ENCODE results near the gene IFT88. TPM values are rescaled to one million over a fixed set of nuclear protein-coding genes. Genes with fewer than 3 reads are reported as not detected.
A peak's percentile ranks its signal among the peaks of the same experiment; 100 is the strongest.

The IFT88 gene
- total RNA-seq, 1 experiment from 2014 or later: 7.5 TPM

DNA sequence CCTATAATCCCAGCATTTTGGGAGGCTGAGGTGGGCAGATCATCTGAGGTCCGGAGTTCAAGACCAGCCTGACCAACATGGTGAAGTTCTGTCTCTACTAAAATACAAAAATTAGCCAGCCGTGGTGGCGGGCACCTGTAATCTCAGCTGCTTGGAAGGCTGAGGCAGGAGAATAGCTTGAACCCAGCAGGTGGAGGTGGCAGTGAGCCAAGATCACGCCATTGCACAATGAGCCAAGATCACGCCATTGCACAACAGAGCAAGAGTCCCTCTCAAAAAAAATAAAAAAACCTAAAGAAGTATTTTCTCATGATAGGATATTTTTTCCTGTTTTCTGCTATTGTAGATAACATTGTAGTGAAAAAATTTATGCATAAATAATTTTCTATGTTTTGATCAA lies 13.3 kb downstream of the IFT88 start:
- Histone ChIP-seq H3K4me1 (replicated peaks) (no peaks in the 10 kb centered on the region), H3K27me3 (replicated peaks) (no peaks in the 10 kb centered on the region), H3K27ac (no peak overlapping the region), H3K9me3 (replicated peaks) (peaks cover 4% of the 10 kb centered on the region; the same call in 1 of the 2 replicates), H3K4me3 (no peak overlapping the region), H3K36me3 (peaks cover 7% of the 10 kb centered on the region; the same call in 1 of the 2 replicates)
- DNase-seq (ENCODE audit: low read depth in 1 of 2, low spot score in 2 of 2): no peak

DNA sequence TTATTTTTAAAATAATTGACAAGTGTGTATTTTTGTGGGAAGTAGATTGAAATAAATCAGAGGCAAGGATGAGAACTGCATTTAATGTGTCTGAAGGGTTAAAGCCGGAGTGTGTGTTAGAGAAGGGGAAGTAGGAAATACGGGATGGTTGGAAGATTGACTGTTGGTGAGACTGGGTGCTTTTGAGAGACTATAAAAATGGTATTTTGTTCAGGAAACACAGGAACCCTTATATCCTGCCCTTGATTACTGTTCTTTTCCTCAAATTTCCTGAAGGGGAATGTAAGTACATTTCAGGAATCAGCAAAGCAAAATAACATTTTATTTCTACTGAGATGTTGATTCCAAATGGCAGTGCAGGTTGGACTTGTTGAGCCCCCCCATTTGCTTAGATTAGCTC lies 15.1 kb downstream of the IFT88 start:
- H3K27ac ChIP-seq: no peak overlapping the region
- no peak for DNase-seq (ENCODE audit: low read depth in 1 of 2, low spot score in 2 of 2)
- H3K27me3 ChIP-seq (replicated peaks): no peaks in the 10 kb centered on the region
- H3K4me1 ChIP-seq (replicated peaks): no peaks in the 10 kb centered on the region
- H3K9me3 ChIP-seq (replicated peaks): peaks cover 4% of the 10 kb centered on the region; the same call in 1 of the 2 replicates
- peaks cover 4% of the 10 kb centered on the region; the same call in 1 of the 2 replicates for H3K36me3 ChIP-seq
- H3K4me3 ChIP-seq: no peak overlapping the region

DNA sequence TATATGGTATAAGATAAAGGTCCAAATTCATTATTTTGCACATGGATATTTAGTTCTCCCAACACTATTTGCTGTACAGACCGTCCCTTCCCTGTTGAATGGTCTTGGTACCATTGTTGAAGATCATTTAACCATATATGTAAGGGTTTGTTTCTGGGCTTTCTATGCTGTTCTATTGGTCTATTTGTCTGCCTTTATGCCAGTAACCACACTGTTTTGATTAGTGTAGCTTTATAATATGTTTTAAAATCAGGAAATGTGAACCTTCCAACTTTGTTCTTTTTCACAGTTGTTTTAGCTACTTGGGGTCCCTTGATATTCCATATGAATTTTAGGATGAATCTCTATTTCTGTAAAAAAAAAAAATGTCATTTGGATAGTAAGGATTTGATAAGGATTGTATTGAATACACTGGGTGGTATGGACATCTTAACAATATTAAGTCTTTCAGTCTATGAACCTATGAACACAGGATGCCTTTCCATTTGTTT lies 16.9 kb downstream of the IFT88 start:
- H3K27me3 ChIP-seq (replicated peaks): no peaks in the 10 kb centered on the region
- H3K4me1 ChIP-seq (replicated peaks): no peaks in the 10 kb centered on the region
- peaks cover 4% of the 10 kb centered on the region; the same call in 1 of the 2 replicates for H3K36me3 ChIP-seq
- no peak for DNase-seq (ENCODE audit: low read depth in 1 of 2, low spot score in 2 of 2)
- H3K4me3 ChIP-seq: no peak overlapping the region
- no peak overlapping the region for H3K27ac ChIP-seq
- H3K9me3 ChIP-seq (replicated peaks): 0 out of 2 replicates have a peak, but pooled peaks cover 4% of the 10 kb centered on the region

DNA sequence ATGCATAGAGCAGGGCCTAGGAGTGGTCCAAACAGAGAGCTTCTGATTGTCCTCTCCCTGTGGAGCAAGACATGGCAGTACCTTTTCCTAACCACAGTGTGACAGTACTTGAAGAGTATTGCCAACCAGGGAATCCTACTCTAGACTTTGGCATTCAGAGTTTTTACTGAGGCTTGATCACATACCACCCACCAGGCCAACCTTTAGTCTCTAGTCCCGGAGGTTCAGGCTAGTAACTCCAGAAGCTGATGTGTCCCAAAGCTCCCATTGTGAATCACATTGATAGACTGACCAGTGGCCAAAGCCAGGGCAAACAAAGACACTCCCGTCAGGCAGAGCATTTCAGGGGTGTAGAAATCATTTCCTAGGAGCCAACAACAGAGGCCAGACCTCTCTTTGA lies 18.4 kb downstream of the IFT88 start:
- H3K27ac ChIP-seq: no peak overlapping the region
- H3K4me3 ChIP-seq: no peak overlapping the region
- no peak for DNase-seq (ENCODE audit: low read depth in 1 of 2, low spot score in 2 of 2)
- H3K9me3 ChIP-seq (replicated peaks): 0 out of 2 replicates have a peak, but pooled peaks cover 4% of the 10 kb centered on the region
- H3K4me1 ChIP-seq (replicated peaks): no peaks in the 10 kb centered on the region
- H3K27me3 ChIP-seq (replicated peaks): no peaks in the 10 kb centered on the region
- H3K36me3 ChIP-seq: peaks cover 4% of the 10 kb centered on the region; the same call in 1 of the 2 replicates

DNA sequence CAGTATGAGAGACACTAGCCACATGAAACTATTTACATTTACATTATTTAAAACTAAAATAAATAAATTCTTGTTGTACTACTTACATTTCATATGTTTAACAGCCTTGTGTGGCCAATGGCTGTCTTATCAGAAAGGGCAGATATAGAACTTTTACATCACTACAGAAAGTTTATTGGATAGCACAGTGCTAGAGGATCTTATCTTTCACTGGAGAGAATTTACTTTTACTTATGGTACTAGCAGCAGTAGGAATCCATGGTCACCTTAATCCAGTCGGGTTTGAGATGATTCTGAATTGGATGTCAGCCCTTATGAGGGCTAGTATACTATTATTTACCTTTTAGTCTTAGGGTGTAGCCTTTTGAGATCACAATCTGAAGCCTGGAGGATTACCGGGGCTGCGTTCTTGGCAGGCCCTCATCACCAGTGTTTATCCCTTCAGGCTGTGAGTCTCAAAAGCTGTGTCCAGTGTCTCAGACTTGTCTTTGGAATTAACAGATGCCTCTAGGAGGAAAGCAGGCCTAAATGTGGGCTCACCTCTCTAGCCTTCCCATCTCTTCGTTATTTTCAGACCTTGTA lies 21.7 kb downstream of the IFT88 start:
- Histone ChIP-seq H3K27me3 (replicated peaks) (no peaks in the 10 kb centered on the region), H3K36me3 (peaks cover 2% of the 10 kb centered on the region; the same call in 1 of the 2 replicates), H3K27ac (no peak overlapping the region), H3K4me3 (no peak overlapping the region), H3K9me3 (replicated peaks) (0 out of 2 replicates have a peak, but pooled peaks cover 4% of the 10 kb centered on the region), H3K4me1 (replicated peaks) (no peaks in the 10 kb centered on the region)
- no peak for DNase-seq (ENCODE audit: low read depth in 1 of 2, low spot score in 2 of 2)

DNA sequence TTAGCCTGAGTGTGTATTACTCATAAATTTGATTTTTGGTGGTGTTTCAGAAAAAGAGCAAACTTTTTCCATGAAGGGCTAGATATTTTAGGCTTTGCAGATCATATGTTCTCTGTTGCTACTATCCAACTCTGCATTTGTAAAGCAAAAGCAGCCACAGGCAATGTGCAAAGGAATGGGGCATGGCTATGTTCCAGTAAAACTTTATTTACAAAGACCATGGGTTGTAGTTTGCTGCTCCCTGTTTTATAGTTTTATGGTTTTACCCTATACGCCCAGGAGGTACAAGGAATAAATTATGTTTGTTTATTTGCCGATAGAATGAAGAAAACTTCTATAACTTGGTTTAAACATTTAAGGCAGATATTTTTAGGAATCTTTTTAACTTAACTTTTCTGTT lies 23.6 kb downstream of the IFT88 start:
- no peak overlapping the region for H3K27ac ChIP-seq
- no peaks in the 10 kb centered on the region for H3K4me1 ChIP-seq (replicated peaks)
- H3K4me3 ChIP-seq: no peak overlapping the region
- no peaks in the 10 kb centered on the region for H3K9me3 ChIP-seq (replicated peaks)
- H3K36me3 ChIP-seq: no peaks in the 10 kb centered on the region
- H3K27me3 ChIP-seq (replicated peaks): no peaks in the 10 kb centered on the region
- no peak for DNase-seq (ENCODE audit: low read depth in 1 of 2, low spot score in 2 of 2)

DNA sequence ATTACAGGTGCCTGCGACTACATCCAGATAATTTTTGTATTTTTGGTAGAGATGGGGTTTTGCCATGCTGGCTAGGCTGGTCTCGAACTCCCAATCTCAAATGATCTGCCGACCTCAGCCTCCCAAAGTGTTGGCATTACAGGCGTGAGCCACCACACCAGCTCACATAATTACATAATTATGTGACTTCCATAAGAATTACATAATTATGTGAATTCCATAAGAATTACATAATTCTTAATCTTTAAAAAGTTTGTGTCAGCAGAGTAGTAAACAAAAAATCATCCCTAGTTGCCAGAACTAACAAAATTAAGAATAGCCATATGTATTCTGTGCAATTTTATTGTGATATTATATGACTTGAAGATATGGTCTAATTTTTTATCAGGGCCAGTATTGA lies 25.6 kb downstream of the IFT88 start:
- Histone ChIP-seq H3K4me3 (no peak overlapping the region), H3K27ac (no peak overlapping the region), H3K36me3 (no peaks in the 10 kb centered on the region), H3K9me3 (replicated peaks) (no peaks in the 10 kb centered on the region), H3K4me1 (replicated peaks) (no peaks in the 10 kb centered on the region), H3K27me3 (replicated peaks) (no peaks in the 10 kb centered on the region)
- DNase-seq (ENCODE audit: low read depth in 1 of 2, low spot score in 2 of 2): no peak

DNA sequence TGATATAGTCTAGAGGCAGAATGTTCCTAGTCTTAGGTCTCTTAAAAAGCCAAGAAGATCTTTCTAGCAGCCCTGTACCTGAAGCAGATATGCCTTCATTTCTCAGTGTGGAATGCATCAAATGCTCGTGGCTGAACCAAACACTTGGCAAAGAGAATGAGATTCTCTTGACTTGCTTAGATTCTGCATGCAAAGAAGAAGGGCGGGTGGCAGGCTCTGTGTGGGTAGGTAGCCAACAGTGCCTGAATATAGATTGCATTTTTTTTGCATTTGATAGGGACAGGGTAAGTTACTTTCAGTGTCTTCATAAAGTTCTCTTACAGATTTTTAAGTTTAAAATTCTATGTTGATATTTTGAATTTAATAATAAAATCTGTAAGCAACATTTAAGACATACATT lies 27.3 kb downstream of the IFT88 start:
- DNase-seq (ENCODE audit: low read depth in 1 of 2, low spot score in 2 of 2): no peak
- H3K4me3 ChIP-seq: no peak overlapping the region
- H3K4me1 ChIP-seq (replicated peaks): no peaks in the 10 kb centered on the region
- H3K27ac ChIP-seq: no peak overlapping the region
- H3K36me3 ChIP-seq: no peaks in the 10 kb centered on the region
- H3K9me3 ChIP-seq (replicated peaks): no peaks in the 10 kb centered on the region
- H3K27me3 ChIP-seq (replicated peaks): no peaks in the 10 kb centered on the region

DNA sequence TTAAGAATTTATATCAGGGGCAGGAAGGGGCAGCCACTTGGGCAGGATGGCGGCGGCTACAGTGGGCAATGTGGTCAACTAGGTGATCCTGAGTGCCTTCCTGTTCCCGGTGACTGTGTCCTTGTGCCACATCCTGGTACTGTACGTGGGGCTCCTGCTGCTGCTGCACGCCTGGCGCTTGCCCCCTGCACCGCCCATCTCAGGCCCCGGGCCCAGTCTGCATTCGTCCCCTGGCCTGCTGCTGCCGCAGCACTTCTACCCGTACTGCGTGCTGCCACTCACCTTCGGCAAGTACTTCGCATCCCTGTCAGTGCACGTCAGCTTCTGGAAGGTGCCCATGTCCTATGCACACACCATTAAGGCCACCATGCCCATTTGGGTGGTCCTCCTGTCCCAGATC lies 40.1 kb downstream of the IFT88 start:
- H3K36me3 ChIP-seq: peaks cover 6% of the 10 kb centered on the region; the same call in 1 of the 2 replicates
- peaks cover 26% of the 10 kb centered on the region for H3K4me1 ChIP-seq (replicated peaks)
- H3K27ac ChIP-seq: no peak overlapping the region
- no peaks in the 10 kb centered on the region for H3K9me3 ChIP-seq (replicated peaks)
- H3K4me3 ChIP-seq: no peak overlapping the region
- DNase-seq (ENCODE audit: low read depth in 1 of 2, low spot score in 2 of 2): no peak
- no peaks in the 10 kb centered on the region for H3K27me3 ChIP-seq (replicated peaks)

DNA sequence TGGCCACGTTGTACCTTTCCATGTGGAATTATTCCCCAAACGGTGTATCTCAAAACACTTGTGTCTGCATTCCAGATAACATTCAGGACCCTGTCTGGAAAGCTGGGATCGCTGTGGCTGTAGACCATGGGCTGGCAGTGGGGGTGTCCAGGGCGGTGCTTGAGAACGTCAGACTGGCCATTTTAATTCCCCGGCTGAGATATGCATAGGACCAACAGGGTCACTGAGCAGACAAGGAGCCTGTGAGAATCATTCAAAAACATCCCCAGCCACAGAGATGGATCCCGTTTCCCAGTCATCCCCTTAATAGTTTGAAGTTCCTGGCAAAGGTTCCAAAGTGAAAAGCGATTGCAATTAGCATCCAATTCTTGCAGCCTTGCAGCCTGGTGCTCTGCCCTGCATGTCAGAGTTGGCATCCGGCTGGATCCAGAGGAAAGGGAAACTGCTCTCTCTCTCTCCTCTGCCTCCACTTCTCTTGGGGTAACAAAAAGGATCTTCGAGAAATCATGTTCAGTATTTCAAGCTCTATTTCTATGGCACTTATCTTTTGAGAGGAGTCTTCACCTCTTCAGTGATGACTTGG lies 41.6 kb downstream of the IFT88 start:
- H3K9me3 ChIP-seq (replicated peaks): no peaks in the 10 kb centered on the region
- H3K4me3 ChIP-seq: no peak overlapping the region
- no peak for DNase-seq (ENCODE audit: low read depth in 1 of 2, low spot score in 2 of 2)
- H3K4me1 ChIP-seq (replicated peaks): peaks cover 26% of the 10 kb centered on the region
- peaks cover 6% of the 10 kb centered on the region; the same call in 1 of the 2 replicates for H3K36me3 ChIP-seq
- no peaks in the 10 kb centered on the region for H3K27me3 ChIP-seq (replicated peaks)
- H3K27ac ChIP-seq: peak overlapping the region; percentile 63

DNA sequence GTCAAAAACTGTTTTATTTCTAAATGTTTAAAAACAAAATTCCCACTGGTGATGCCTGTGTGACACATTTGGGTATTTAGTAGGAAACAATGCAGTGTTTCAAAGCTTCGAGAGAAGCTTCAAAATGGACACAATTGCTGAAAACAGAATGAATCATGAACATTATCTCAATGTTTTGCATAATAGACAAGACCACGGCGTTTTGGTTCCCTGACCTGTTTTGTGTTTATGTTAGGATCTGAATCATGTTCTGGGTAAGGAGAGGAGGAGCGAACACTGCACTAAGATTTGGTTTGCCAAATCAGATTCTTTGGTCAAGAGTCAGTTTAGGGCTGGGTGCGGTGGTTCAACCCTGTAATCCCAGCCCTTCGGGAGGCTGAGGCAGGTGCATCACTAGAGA lies 42.2 kb downstream of the IFT88 start:
- peak overlapping the region; percentile 63 for H3K27ac ChIP-seq

DNA sequence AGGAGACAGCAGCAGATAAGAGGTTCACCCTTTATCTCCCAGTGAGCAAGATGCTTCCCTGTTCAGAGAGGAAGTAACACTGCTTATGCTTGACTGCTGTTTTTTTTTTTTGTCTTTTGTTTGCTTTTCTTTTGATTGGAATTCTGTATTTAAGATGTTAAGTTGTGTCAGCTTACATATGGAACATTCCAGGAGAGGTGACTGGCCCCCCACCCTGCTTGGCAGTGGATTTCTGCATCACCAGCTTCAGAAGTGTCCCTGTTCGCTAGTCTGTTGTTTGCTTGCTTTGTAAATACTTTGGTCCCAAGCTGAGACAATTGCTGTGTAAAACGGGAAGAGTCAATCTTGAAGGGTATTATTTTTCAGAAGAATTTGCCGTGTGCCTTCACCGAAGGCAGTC lies 43.0 kb downstream of the IFT88 start:
- peak overlapping the region; percentile 52 for H3K27ac ChIP-seq

More for the DNA sequence above, 42.2 kb downstream of the IFT88 start:
- no peak overlapping the region for H3K4me3 ChIP-seq
- peaks cover 26% of the 10 kb centered on the region for H3K4me1 ChIP-seq (replicated peaks)
- peaks cover 6% of the 10 kb centered on the region; the same call in 1 of the 2 replicates for H3K36me3 ChIP-seq
- no peaks in the 10 kb centered on the region for H3K9me3 ChIP-seq (replicated peaks)
- DNase-seq (ENCODE audit: low read depth in 1 of 2, low spot score in 2 of 2): peak; percentile 65 to 82
- no peaks in the 10 kb centered on the region for H3K27me3 ChIP-seq (replicated peaks)

DNA sequence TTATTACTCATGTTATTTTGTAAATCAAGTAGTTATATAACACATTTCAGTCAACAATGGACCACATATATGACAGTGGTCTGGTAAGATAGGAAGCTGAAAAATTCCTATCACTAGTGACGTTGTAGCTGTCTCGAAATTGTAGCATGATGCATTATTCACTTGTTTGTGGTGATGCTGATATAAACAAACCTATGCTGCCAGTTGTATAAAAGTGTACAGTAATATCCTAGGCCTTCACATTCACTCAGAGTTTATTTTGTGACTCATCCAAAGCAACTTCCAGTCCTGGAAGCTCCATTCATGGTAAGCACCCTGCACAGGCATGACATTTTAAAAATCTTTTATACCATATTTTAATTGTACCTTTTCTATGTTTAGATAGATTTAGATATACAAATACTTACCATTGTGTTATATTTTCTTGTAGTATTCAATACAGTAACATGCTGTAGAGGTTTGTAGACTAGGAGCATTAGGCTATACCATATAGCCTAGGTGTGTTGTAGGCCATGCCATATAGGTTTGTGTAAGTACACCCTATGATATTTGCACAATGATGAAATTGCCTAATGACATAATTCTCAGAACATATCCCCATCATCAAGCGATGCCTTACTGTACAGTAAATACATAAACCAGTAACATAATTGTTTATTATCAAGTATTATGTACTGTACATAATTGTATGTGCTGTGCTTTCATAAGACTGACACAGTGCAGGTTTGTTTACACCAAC lies 49.3 kb downstream of the IFT88 start:
- Histone ChIP-seq H3K36me3 (no peaks in the 10 kb centered on the region), H3K27ac (peak overlapping the region; percentile 41), H3K27me3 (replicated peaks) (no peaks in the 10 kb centered on the region), H3K9me3 (replicated peaks) (no peaks in the 10 kb centered on the region), H3K4me3 (no peak overlapping the region), H3K4me1 (replicated peaks) (peaks cover 20% of the 10 kb centered on the region)
- peak in 1 of 2 experiments; percentile 79 for DNase-seq (ENCODE audit: low read depth in 1 of 2, low spot score in 2 of 2)

More for the DNA sequence above, 43.0 kb downstream of the IFT88 start:
- Histone ChIP-seq H3K4me1 (replicated peaks) (peaks cover 26% of the 10 kb centered on the region), H3K9me3 (replicated peaks) (no peaks in the 10 kb centered on the region), H3K27me3 (replicated peaks) (no peaks in the 10 kb centered on the region), H3K4me3 (no peak overlapping the region), H3K36me3 (peaks cover 6% of the 10 kb centered on the region; the same call in 1 of the 2 replicates)
- peak; percentile 79 to 80 for DNase-seq (ENCODE audit: low read depth in 1 of 2, low spot score in 2 of 2)

DNA sequence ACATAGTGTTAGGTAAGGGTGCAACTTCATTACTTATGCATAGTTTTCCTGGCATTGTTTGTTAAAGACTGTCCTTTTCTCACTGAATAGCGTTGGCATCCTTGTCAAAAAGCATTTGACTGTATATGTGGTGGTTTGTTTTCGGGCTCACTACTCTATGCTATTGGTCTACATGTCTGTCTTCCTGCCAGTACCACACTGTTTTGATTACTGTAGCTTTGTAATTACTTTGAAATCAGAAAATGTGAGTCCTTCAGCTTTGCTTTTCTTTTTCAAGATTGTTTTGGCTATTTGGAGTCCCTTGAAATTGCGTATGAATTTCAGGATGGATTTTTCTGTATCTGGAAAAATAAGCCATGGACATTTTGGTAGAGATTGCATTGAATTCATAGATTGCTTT lies 56.0 kb downstream of the IFT88 start:
- peaks cover 3% of the 10 kb centered on the region for H3K4me1 ChIP-seq (replicated peaks)

More for the DNA sequence above, 56.0 kb downstream of the IFT88 start:
- H3K4me3 ChIP-seq: no peak overlapping the region
- DNase-seq (ENCODE audit: low read depth in 1 of 2, low spot score in 2 of 2): no peak
- H3K9me3 ChIP-seq (replicated peaks): peaks cover 3% of the 10 kb centered on the region; the same call in 1 of the 2 replicates
- no peaks in the 10 kb centered on the region for H3K27me3 ChIP-seq (replicated peaks)
- no peak overlapping the region for H3K27ac ChIP-seq
- H3K36me3 ChIP-seq: peaks cover 9% of the 10 kb centered on the region; the same call in 1 of the 2 replicates
